GM18951 (cell line): ENCODE measurements around the gene ANTXR2.
"Not testable (repeated sequence)": the region's sequence is repeated elsewhere in the genome, so short reads cannot be mapped to it uniquely, and the experiment has no call there.

ENCODE experiments used
- POLR2A ChIP-seq: IDR thresholded peaks from 4 replicates; pipeline ENCODE4 v1.6.1; 2011; ENCODE audit warnings: mild to moderate bottlenecking; ENCODE audit not compliant: insufficient read length, insufficient read depth; ENCODE audit errors: extremely low read depth
- in situ Hi-C: fragments of 300-500 bp; cut with MboI; formaldehyde crosslinking; loops from one replicate; pipeline ENCODE4 v1.12.0; 2022; ENCODE audit warnings: low sequenced_read_pairs, mixed read lengths, inconsistent platforms; ENCODE audit not compliant: unreplicated experiment

ANTXR2 gene

DNA sequence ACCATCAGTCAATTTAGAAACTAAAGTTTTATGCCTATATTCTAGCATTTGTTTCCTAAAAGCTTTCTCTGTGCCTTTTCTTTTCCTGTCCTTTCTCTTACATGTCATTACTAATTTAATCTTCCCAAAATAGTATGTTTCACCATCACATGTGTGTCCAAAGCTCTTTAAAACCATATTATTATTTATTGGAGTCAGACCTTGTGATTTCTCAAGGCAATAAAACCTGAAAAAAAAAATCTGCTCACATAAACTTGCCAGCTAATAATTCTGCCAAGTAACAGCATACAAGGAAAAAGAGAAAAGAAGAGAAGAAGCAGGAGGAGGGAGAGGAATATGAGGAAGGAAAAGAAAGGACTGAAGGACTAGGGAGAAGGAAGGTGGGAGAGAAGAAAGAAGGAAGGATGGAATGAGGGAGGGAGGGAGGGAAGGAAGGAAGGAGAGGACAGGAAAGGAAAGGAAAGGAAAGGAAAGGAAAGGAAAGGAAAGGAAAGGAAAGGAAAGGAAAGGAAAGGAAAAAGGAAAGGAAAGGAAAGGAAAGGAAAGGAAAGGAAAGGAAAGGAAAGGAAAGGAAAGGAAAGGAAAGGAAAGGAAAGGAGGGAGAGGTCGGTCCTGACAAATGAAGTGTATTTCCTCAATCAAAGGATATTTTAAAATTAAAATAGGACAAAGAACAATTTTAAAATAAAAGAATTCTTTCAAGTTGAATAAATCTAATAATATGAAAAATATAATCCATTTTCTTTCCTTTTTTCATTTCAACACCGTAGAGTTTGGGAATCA is 57.4 kb downstream of the ANTXR2 start:
- in situ Hi-C loops = no loop called here
- no peak for TF ChIP-seq POLR2A

DNA sequence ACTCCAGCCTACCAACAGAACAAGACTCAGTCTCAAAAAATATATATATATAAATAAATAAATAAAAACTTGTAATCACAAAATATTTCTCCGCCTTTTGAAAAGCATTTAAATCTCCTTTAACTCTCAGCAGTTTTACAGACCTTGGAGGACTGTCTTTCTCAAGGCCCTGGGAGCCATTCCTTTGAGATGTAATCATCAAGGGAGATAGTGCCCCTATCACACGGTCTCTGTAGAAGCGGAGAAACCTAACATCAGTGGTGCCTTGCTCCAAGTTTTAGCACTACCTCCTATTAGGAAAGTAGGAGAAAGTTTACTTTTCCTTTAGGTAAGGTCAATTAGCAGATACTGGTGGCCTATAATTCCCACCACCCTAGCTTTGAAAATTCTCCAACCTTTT is 58.5 kb downstream of the ANTXR2 start:
- TF ChIP-seq POLR2A = no peak
- in situ Hi-C loops = no loop called here

DNA sequence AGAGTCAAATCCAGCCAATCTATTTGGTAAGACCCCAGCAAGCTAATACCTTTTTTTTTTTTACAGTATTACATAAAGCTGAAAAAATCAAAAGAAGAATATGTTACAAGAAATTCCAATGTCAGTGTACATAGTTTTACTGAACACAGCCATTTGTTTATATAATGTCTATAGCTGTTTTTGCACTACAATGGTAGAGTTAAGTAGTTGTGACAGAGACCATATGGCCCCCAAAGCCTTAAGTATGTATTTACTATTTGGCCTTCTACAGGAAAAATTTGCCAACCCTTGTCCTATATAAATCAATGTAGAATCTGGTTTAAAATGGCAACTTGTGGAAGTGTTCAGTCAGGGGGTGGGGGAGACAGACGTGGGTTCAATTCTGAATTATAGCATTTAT is 60.7 kb downstream of the ANTXR2 start:
- in situ Hi-C loops = no loop called here
- TF ChIP-seq POLR2A = no peak

DNA sequence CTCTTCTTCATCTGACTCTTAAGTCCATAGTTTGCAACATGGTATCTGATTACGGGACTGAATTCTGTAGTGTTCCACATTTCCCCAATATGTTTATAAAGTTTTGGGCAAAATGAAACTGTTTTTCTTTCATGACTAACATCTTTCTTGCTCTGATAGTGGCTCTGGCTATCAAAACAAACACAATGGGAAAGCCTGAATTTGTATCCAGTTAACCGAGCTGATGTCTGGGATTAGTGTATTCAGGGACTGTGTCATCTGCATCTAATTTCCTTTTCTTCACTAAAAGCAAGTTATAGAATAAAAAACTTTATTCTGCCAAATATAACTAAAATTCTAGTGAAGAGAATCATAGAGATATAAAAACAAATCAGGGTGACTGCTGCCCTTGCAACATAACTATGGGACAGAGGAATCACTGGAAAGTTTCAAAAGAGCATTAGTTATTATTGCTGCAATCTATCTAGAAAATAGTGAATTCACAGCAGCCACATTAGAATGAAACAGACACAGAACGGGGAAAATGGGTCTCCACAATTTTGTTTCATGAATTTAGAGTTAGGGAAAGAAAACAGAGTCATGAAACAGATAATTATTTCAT is 61.3 kb downstream of the ANTXR2 start:
- in situ Hi-C loops = no loop called here
- TF ChIP-seq POLR2A = no peak

DNA sequence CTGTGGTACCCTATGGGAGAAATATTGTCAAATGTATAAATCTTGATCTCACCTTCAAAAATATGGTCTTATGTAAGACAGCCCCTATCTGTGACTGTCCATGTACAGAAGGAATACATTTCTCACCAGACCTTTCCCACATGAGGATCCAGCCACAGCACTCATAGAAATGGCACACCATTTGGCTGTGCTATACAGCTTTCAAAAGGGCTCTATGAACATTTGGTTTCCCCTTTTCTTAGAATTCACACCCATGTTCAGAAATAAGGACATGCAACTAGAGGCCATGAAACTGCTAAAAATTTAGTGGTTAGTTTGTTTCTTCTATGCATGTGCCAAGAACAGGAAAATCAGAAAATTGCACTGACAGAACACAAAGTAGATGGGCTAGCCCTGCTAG is 62.7 kb downstream of the ANTXR2 start:
- no peak for TF ChIP-seq POLR2A
- in situ Hi-C loops = no loop called here

DNA sequence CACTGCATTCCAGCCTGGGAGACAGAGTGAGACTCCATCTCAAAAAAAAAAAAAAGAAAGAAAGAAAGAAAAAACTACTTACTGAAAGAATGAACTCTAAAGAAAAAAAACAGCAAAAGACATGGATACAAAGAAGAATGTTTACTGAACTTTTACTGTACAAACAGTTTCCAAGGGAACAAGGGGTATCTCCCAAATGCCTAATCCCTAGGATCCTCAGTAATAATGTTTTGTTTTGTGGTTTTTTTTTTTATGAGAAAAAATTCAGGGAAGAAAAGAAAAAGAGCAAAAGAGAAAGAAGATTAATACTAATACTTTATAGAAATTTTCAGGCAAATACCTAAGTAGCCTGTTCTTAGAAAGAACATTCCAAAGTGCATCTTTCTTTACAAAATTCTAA is 63.2 kb downstream of the ANTXR2 start:
- TF ChIP-seq POLR2A = no peak
- in situ Hi-C loops = no loop called here

DNA sequence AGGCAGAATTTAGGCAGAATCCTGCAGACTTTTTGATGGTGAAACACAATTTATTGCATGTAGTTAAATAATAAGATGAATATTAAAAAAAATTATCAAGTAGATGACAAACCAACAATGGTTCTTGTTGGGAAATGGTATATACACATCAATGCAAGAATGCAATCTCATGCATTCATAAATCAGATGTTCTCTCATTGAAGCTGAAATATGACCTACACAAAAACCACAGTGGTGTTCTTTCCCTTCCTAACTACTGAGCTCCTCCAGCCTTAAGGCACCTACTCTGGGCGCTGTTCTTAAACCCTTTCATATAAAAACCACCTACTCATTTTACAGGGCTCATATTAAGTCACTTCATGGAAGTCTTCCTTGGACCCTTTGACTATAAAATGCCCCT is 64.1 kb downstream of the ANTXR2 start:
- in situ Hi-C loops = no loop called here
- no peak for TF ChIP-seq POLR2A

DNA sequence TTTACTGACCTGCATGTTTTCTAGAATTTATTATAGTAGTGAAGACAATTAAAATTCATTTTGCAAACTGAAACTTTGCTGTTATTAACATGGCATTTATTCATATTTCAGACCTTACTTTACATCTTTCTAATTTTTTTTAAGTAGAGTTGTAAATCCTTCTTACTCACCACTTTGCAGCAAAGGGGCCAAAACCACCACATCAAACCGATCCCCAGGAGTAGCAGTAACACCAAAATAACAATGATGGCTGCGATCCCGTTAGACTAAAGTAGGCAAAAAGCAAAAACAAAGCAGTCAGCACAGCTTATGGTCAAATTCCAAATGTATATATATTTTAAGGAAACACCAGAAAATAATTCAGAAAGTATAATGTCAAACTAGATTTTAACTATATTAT is 64.7 kb downstream of the ANTXR2 start:
- TF ChIP-seq POLR2A = no peak
- in situ Hi-C loops = no loop called here

DNA sequence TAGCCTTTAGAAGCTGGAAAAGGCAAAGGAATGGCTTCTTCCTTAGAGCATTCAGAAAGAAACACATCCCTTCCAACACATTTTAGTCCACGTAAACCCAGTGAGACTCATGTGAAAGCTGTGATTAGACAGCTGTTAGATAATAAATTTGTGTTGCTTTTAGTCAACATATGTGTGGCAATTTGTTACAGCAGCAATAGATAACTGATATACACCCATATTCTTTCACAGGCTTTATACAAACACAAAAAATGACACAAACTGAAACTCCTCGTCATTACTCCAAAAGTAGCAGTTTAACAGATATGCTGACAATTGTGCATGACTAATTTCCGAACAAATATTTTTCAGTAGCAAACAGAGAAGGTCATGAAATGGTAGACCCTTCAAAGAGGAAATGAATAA is 65.3 kb downstream of the ANTXR2 start:
- in situ Hi-C loops = no loop called here
- no peak for TF ChIP-seq POLR2A

DNA sequence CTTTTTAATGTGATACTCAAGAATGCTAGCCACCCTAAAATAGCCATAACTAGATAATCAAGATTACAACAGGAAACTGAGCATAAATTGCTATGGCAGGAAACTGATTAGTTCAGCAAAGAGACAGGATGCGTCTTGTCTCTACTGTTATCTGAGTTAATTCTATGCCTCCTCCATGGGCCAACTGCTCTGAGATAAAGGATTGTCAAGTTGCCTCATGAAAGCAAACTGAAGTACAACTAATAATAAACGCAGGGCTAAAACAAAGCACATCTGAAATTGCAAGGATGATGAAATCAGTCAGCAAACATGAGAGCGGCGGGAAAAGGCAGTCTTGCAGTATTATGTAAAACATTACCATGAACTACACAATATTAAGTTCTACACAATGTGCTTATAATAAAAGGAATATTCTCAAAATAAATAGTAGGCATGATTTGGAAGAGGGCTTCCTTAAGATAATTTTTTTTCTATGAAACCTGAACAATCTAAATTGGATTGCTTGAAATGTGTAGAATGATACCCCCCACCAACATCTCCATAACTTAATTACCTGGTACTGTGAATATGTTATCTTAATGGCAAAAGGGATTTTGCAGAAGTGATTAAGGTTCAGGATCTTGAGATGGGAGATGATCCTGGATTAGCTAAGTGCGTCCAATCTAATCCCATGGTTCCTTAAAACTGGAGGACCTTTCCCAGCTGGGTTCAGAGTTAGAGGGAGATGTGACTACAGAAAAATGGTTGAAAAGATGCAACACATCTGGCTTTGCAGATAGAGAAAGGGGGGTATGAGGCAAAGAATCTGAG is 65.9 kb downstream of the ANTXR2 start:
- TF ChIP-seq POLR2A = no peak
- in situ Hi-C loops = no loop called here

DNA sequence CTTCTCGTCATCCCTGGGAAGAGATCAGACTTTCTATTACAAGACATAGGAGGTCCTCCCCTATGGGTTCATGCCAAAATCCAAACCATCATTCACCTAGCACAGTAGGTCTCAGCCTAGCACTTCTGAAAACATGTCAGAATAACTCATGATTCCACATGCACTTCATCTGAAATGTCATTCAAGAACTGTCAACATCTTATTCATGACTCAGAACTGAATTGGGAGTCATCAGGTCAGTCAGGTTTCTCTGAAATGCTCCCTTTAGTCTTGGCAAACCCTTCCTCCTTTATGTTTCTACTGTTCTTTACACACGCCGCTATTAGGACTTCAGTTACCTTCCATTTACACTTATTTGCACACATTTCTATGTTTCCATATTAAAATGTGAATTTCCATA is 67.2 kb downstream of the ANTXR2 start:
- in situ Hi-C loops = no loop called here
- no peak for TF ChIP-seq POLR2A

DNA sequence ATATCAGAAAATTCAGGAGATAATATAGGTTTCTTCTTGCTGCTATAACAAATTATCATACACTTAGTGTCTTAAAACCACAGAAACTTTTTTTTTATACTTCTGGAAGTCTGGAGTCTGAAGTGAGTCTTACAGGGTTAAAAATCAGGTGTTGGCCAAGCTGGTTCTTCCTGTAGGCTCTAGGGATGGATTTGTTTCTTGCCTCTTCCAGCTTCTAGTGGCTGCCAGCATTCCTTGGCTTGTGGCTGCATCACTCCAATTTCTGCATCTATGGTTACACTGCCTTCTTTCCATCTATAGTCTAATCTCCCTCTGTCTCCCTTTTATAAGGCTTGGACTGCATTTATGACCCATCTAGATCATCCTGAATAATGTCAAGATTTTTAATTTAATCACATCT is 68.7 kb downstream of the ANTXR2 start:
- TF ChIP-seq POLR2A = no peak
- in situ Hi-C loops = no loop called here

DNA sequence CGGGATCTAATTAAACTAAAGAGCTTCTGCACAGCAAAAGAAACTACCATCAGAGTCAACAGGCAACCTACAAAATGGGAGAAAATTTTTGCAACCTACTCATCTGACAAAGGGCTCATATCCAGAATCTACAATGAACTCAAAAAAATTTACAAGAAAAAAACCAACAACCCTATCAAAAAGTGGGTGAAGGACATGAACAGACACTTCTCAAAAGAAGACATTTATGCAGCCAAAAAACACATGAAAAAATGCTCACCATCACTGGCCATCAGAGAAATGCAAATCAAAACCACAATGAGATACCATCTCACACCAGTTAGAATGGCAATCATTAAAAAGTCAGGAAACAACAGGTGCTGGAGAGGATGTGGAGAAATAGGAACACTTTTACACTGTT is 70.5 kb downstream of the ANTXR2 start:
- in situ Hi-C loops = not testable (repeated sequence)

DNA sequence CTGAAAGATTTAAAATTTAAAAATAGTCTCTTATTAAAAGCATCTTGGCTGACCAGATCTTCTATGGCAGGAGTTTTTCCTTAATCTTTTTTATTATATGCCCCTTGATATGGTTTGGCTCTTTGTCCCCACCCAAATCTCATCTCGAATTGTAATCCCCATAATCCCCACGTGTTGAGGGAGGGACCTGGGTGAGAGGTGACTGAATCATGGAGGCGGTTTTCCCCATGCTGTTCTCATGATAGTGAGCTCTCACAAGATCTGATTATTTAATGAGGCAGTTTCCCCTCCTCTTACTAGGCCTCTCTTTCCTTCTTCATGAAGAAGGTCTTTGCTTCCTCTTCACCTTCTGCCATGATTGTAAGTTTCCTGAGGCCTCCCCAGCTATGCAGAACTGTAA is 74.0 kb downstream of the ANTXR2 start:
- in situ Hi-C loops = not testable (repeated sequence)
